Neuronal stem cell (in vitro differentiated cells): ENCODE results near the gene FRMD8.
"Not testable (repeated sequence)": the region's sequence is repeated elsewhere in the genome, so short reads cannot be mapped to it uniquely, and the experiment has no call there.

Experiments
- DNase-seq: peaks from one replicate; pipeline ENCODE4 v3.0.0-alpha.2; 2013; ENCODE audit warnings: low spot score
- H2AFZ ChIP-seq: one replicate; pipeline ENCODE4 v1.6.1; 2013; ENCODE audit warnings: mild to moderate bottlenecking, low read length, inconsistent platforms
- H2AK5ac ChIP-seq: 2 replicates; pipeline ENCODE4 v1.6.1; 2013; ENCODE audit warnings: low read depth, mild to moderate bottlenecking, inconsistent platforms, low read length, moderate library complexity, mixed read lengths
- H2BK120ac ChIP-seq: 2 replicates; pipeline ENCODE4 v1.6.1; 2013; ENCODE audit warnings: low read depth, mild to moderate bottlenecking, inconsistent platforms, low read length, moderate library complexity, mixed read lengths
- H2BK12ac ChIP-seq: one replicate; pipeline ENCODE4 v1.6.1; 2013; ENCODE audit warnings: low read length, inconsistent platforms
- H2BK15ac ChIP-seq: 2 replicates; pipeline ENCODE4 v1.6.1; 2013; ENCODE audit warnings: mild to moderate bottlenecking, low read length, inconsistent platforms, mixed read lengths
- H2BK5ac ChIP-seq: one replicate; pipeline ENCODE4 v1.6.1; 2013; ENCODE audit warnings: inconsistent platforms, mild to moderate bottlenecking, low read length, moderate library complexity
- H3K14ac ChIP-seq: one replicate; pipeline ENCODE4 v1.6.1; 2013; ENCODE audit warnings: low read length, inconsistent platforms
- H3K18ac ChIP-seq: 2 replicates; pipeline ENCODE4 v1.6.1; 2013; ENCODE audit warnings: low read length, inconsistent platforms
- H3K23ac ChIP-seq: 2 replicates; pipeline ENCODE4 v1.6.1; 2013; ENCODE audit warnings: low read depth, mild to moderate bottlenecking, mixed read lengths, low read length, inconsistent platforms; ENCODE audit not compliant: poor library complexity
- H3K27ac ChIP-seq: replicated peaks from 3 replicates; pipeline ENCODE4 v1.5.1; 2013; ENCODE audit warnings: low read length, inconsistent platforms
- H3K27me3 ChIP-seq, 3 experiments: 2 replicates each; pipeline ENCODE4 v1.6.1; 2013; ENCODE audit warnings: low read length in 3 of 3, mild to moderate bottlenecking in 2 of 3, inconsistent platforms in 1 of 3, low read depth in 1 of 3, mixed read lengths in 1 of 3, moderate library complexity in 1 of 3; ENCODE audit not compliant: control insufficient read depth in 3 of 3, insufficient read depth in 3 of 3
- H3K36me3 ChIP-seq, 2 donors: replicated peaks in 1 of 2; 2 replicates each; pipeline ENCODE4 v1.6.1; 2013; ENCODE audit warnings: low read length in 2 of 2; ENCODE audit not compliant: control insufficient read depth in 2 of 2, insufficient read depth in 2 of 2
- H3K4ac ChIP-seq: 2 replicates; pipeline ENCODE4 v1.6.1; 2013; ENCODE audit warnings: inconsistent platforms, mild to moderate bottlenecking, low read length, moderate library complexity
- H3K4me1 ChIP-seq, 2 donors: 1 replicate in 1 of 2; 2 replicates in 1 of 2; pipeline ENCODE4 v1.6.1; 2013; ENCODE audit warnings: low read length in 2 of 2, low read depth in 1 of 2; ENCODE audit not compliant: control insufficient read depth in 2 of 2, insufficient read depth in 1 of 2
- H3K4me2 ChIP-seq: one replicate; pipeline ENCODE4 v1.6.1; 2013; ENCODE audit warnings: mild to moderate bottlenecking, low read length, inconsistent platforms; ENCODE audit not compliant: insufficient read depth, poor library complexity, severe bottlenecking
- H3K4me3 ChIP-seq, 2 donors: 2 replicates each; pipeline ENCODE4 v1.5.1; 2013; ENCODE audit warnings: low read length in 2 of 2, mild to moderate bottlenecking in 2 of 2, inconsistent platforms in 1 of 2, moderate library complexity in 1 of 2
- H3K79me1 ChIP-seq: one replicate; pipeline ENCODE4 v1.6.1; 2013; ENCODE audit warnings: low read depth, mild to moderate bottlenecking, inconsistent platforms, low read length, moderate library complexity
- H3K9ac ChIP-seq: one replicate; pipeline ENCODE4 v1.6.1; 2013; ENCODE audit warnings: mild to moderate bottlenecking, low read depth, low read length, inconsistent platforms; ENCODE audit not compliant: poor library complexity
- H3K9me3 ChIP-seq, 2 donors: replicated peaks in 1 of 2; 2 replicates each; pipeline versions ENCODE3 to v1.6.1; 2013; ENCODE audit warnings: low read length in 2 of 2, mild to moderate bottlenecking in 2 of 2, inconsistent platforms in 1 of 2, low read depth in 1 of 2, mixed read lengths in 1 of 2, moderate library complexity in 1 of 2; ENCODE audit not compliant: control insufficient read depth in 2 of 2, insufficient read depth in 1 of 2
- H4K8ac ChIP-seq: one replicate; pipeline ENCODE4 v1.6.1; 2013; ENCODE audit warnings: low read depth, mild to moderate bottlenecking, inconsistent platforms, low read length, moderate library complexity
- H4K91ac ChIP-seq: one replicate; pipeline ENCODE4 v1.6.1; 2013; ENCODE audit warnings: low read length, low read depth, mild to moderate bottlenecking, inconsistent platforms; ENCODE audit not compliant: poor library complexity
- WGBS, 2 donors: extraction: QIAGEN DNeasy Blood & Tissue Kit; methylation state at CpG; one replicate each; pipeline ENCODE4 v1.1.7; 2013; ENCODE audit warnings: missing lambda C conversion rate in 2 of 2, mixed read lengths in 1 of 2; ENCODE audit not compliant: insufficient read length in 2 of 2, insufficient replicate concordance in 1 of 2; ENCODE audit errors: extremely low coverage in 2 of 2; 5-methylcytosine and 5-hydroxymethylcytosine counted together

FRMD8 gene

GRCh38 chr11:65452259-65452658 is 65.8 kb downstream of the FRMD8 start:
- H3K27ac ChIP-seq, H3K79me1 ChIP-seq, H2BK12ac ChIP-seq, H3K27me3 ChIP-seq, H3K4me3 ChIP-seq, H2BK5ac ChIP-seq, H3K36me3 ChIP-seq, H3K9me3 ChIP-seq, H2BK15ac ChIP-seq, H2AK5ac ChIP-seq, H3K18ac ChIP-seq, DNase-seq, H4K8ac ChIP-seq, H3K14ac ChIP-seq, H3K4me2 ChIP-seq, H3K9ac ChIP-seq, H4K91ac ChIP-seq, H3K4me1 ChIP-seq, H3K23ac ChIP-seq, H2BK120ac ChIP-seq, H3K4ac ChIP-seq, H2AFZ ChIP-seq: not testable (repeated sequence)
- no CpG with 5 or more reads among the region's 3 CpGs for WGBS, 2 donors

- no peak overlapping the region for H3K4ac ChIP-seq
- H3K27me3 ChIP-seq = no peaks in the 10 kb centered on the region
- H3K27ac ChIP-seq = no peak overlapping the region
- H2AK5ac ChIP-seq = no peak overlapping the region
- H3K4me2 ChIP-seq = no peak overlapping the region
- H3K79me1 ChIP-seq = no peaks in the 10 kb centered on the region
- H3K18ac ChIP-seq = no peak overlapping the region
- peak overlapping the region in 1 of 2 donors; percentile 42 for H3K4me3 ChIP-seq
- DNase-seq = no peak
- H3K23ac ChIP-seq = no peak overlapping the region
- H3K9me3 ChIP-seq = peaks cover 0 to 3% of the 10 kb centered on the region in 2 donors
- H3K4me1 ChIP-seq = peaks cover 0 to 1% of the 10 kb centered on the region in 2 donors
- no peak overlapping the region for H2BK120ac ChIP-seq
- no peak overlapping the region for H2AFZ ChIP-seq
- H2BK12ac ChIP-seq = no peak overlapping the region
- no peak overlapping the region for H3K14ac ChIP-seq
- no peak overlapping the region for H2BK15ac ChIP-seq
- H3K36me3 ChIP-seq = no peaks in the 10 kb centered on the region
- H4K8ac ChIP-seq = no peak overlapping the region
- no peak overlapping the region for H3K9ac ChIP-seq
- H2BK5ac ChIP-seq = no peak overlapping the region
- no CpG with 5 or more reads among the region's 8 CpGs for WGBS, 2 donors
- peak overlapping the region; percentile 92 for H4K91ac ChIP-seq
Observed at GRCh38 chr11:65452806-65453490, 66.5 kb downstream of the FRMD8 start.

- peaks cover 0 to 3% of the 10 kb centered on the region in 2 donors for H3K9me3 ChIP-seq
- H3K36me3 ChIP-seq = no peaks in the 10 kb centered on the region
- no peak overlapping the region for H2BK12ac ChIP-seq
- peak overlapping the region; percentile 53 for H2BK5ac ChIP-seq
- H3K9ac ChIP-seq = no peak overlapping the region
- H3K4ac ChIP-seq = no peak overlapping the region
- no peak overlapping the region for H3K27ac ChIP-seq
- no peaks in the 10 kb centered on the region for H3K79me1 ChIP-seq
- H3K4me2 ChIP-seq = peak overlapping the region; percentile 57
- peak overlapping the region; percentile 66 for H3K18ac ChIP-seq
- no peak overlapping the region for H4K8ac ChIP-seq
- no peak overlapping the region for H4K91ac ChIP-seq
- no peaks in the 10 kb centered on the region for H3K27me3 ChIP-seq
- H2AFZ ChIP-seq = no peak overlapping the region
- no peak overlapping the region for H3K14ac ChIP-seq
- no peak overlapping the region for H3K4me3 ChIP-seq
- no peak overlapping the region for H3K23ac ChIP-seq
- no CpG with 5 or more reads among the region's 10 CpGs for WGBS, 2 donors
- H2BK120ac ChIP-seq = no peak overlapping the region
- DNase-seq = no peak
- no peak overlapping the region for H2AK5ac ChIP-seq
- peaks cover 0 to 1% of the 10 kb centered on the region in 2 donors for H3K4me1 ChIP-seq
- H2BK15ac ChIP-seq = no peak overlapping the region
Observed at GRCh38 chr11:65454311-65454695, 67.9 kb downstream of the FRMD8 start.

GRCh38 chr11:65454696-65455456 is 68.4 kb downstream of the FRMD8 start:
- Histone ChIP-seq H3K4me1 (peaks cover 0 to 3% of the 10 kb centered on the region in 2 donors), H3K36me3 (no peaks in the 10 kb centered on the region), H2BK15ac (peak overlapping the region; percentile 59), H3K18ac (peak overlapping the region; percentile 66), H3K27ac (no peak overlapping the region), H3K23ac (peak overlapping the region; percentile 6), H4K91ac (peak overlapping the region; percentile 98), H4K8ac (peak overlapping the region; percentile 77), H3K4me3 (peak overlapping the region in 1 of 2 donors; percentile 77), H2AFZ (no peak overlapping the region), H3K14ac (no peak overlapping the region), H2BK12ac (no peak overlapping the region), H3K4ac (no peak overlapping the region), H3K79me1 (no peaks in the 10 kb centered on the region), H2BK120ac (no peak overlapping the region), H3K27me3 (no peaks in the 10 kb centered on the region), H3K9me3 (peaks cover 0 to 3% of the 10 kb centered on the region in 2 donors), H3K9ac (peak overlapping the region; percentile 76), H2BK5ac (peak overlapping the region; percentile 53), H2AK5ac (no peak overlapping the region), H3K4me2 (peak overlapping the region; percentile 57)
- no CpG with 5 or more reads among the region's 47 CpGs for WGBS, 2 donors
- DNase-seq = peak; percentile 80
